Measurements from ENCODE around the gene ABRACL. TPM values are rescaled to one million over a fixed set of nuclear protein-coding genes. Genes with fewer than 3 reads are reported as not detected.
A peak's percentile ranks its signal among the peaks of the same experiment; 100 is the strongest.

Gene ABRACL
- total RNA-seq, 1 donor from 2014 or later, result 66.0 TPM

DNA sequence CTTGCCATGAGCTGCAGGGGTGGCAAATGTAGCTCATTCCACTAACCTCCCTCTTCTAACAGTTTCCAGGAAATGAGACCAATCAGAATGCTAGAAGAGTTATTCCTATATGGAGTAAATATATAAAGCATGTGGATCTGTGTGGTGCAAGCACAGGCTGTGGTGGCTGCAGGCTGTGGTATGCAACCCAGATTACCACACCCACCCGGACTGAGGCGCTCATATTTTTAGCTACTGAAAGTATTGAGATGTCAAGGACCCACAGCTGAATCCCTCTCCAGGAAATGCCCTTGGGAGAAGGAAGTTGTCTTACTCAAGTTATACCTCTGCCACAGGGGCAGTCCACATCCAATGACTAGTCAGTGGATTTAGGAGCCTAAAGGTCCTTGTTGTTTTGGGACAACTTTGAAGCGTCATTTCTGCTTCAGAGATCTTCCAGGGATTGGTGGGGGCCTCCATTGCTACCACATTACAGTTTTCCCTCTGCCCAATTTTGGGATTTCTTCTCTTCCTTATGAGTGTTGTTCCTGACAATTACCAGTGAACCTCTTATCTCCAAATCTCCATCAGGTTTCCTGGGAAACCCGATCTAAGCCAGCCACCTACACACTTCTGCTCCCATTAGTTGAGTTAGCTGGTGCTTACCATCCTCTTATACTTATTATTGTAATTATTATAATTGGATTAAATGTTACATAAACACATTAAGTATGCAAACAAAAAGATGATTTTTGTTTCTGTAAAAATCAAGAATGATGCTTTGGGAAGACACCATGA is 28.4 kb upstream of the ABRACL start:
- Mint-ChIP-seq H3K27ac (ENCODE audit: unreplicated experiment) (no peak overlapping the region), H3K9me3 (ENCODE audit: unreplicated experiment) (peaks cover 2% of the 10 kb centered on the region), H3K4me3 (ENCODE audit: unreplicated experiment) (no peak overlapping the region), H3K4me1 (ENCODE audit: low read depth, unreplicated experiment) (peaks cover 5% of the 10 kb centered on the region), H3K36me3 (ENCODE audit: low read depth, unreplicated experiment) (no peaks in the 10 kb centered on the region), H3K27me3 (ENCODE audit: low read depth, unreplicated experiment) (no peaks in the 10 kb centered on the region)
- H3K9me3 ChIP-seq (ENCODE audit: insufficient read depth, low read depth, low read length), result no peaks in the 10 kb centered on the region
- no peaks in the 10 kb centered on the region for H3K27me3 ChIP-seq (ENCODE audit: insufficient read depth, low read length)
- no peaks in the 10 kb centered on the region for H3K79me2 ChIP-seq (ENCODE audit: insufficient read depth, low read length)
- TF ChIP-seq EZH2 (IDR thresholded peaks at IDR 0.05; ENCODE audit: insufficient read depth, low read length), result no peak
- TF ChIP-seq, protein P1, sequence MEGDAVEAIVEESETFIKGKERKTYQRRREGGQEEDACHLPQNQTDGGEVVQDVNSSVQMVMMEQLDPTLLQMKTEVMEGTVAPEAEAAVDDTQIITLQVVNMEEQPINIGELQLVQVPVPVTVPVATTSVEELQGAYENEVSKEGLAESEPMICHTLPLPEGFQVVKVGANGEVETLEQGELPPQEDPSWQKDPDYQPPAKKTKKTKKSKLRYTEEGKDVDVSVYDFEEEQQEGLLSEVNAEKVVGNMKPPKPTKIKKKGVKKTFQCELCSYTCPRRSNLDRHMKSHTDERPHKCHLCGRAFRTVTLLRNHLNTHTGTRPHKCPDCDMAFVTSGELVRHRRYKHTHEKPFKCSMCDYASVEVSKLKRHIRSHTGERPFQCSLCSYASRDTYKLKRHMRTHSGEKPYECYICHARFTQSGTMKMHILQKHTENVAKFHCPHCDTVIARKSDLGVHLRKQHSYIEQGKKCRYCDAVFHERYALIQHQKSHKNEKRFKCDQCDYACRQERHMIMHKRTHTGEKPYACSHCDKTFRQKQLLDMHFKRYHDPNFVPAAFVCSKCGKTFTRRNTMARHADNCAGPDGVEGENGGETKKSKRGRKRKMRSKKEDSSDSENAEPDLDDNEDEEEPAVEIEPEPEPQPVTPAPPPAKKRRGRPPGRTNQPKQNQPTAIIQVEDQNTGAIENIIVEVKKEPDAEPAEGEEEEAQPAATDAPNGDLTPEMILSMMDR (IDR thresholded peaks at IDR 0.05; ENCODE audit: insufficient read depth, low read depth, low read length), result no peak
- no peak overlapping the region for H3K4me3 ChIP-seq (ENCODE audit: insufficient read depth, low read depth, low read length)
- FAIRE-seq (peak; percentile 20), DNase-seq (ENCODE audit: low read depth) (no peak)
- no peaks in the 10 kb centered on the region for H4K20me1 ChIP-seq (ENCODE audit: insufficient read depth, low read length)
- H3K9ac ChIP-seq (ENCODE audit: low read length), result no peak overlapping the region
- H3K4me1 ChIP-seq (ENCODE audit: insufficient read depth, low read length), result no peaks in the 10 kb centered on the region
- no peak overlapping the region for H2AFZ ChIP-seq (ENCODE audit: low read depth, low read length)
- H3K4me2 ChIP-seq (ENCODE audit: low read length), result no peak overlapping the region
- no peak overlapping the region for H3K27ac ChIP-seq (ENCODE audit: low read depth, low read length)
- H3K36me3 ChIP-seq (ENCODE audit: insufficient read depth, low read length), result no peaks in the 10 kb centered on the region

DNA sequence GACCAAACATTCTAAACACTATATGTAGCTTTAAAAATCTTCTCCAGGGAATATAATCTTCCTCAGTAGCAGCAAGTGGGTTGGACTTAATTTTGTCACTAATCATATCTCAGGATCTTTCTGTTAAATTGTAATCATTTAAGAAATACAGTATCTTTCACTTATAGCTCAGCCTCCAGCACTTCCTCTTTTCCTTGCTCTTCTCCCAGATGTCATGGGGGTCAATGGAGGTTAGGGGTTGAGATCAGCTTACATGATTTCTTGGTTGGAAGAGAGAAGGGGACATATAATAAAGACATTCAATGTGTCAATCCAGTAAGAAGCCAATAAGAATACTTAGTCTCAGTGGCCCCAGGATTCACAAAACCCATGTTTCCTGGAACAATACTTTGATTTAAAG is 24.8 kb upstream of the ABRACL start:
- FAIRE-seq, result no peak
- H2AFZ ChIP-seq (ENCODE audit: low read depth, low read length), result no peak overlapping the region
- no peak overlapping the region for H3K9ac ChIP-seq (ENCODE audit: low read length)
- H3K4me3 ChIP-seq (ENCODE audit: insufficient read depth, low read depth, low read length), result no peak overlapping the region
- no peaks in the 10 kb centered on the region for H3K36me3 ChIP-seq (ENCODE audit: insufficient read depth, low read length)
- no peak overlapping the region for H3K4me3 Mint-ChIP-seq (ENCODE audit: unreplicated experiment)
- no peaks in the 10 kb centered on the region for H3K36me3 Mint-ChIP-seq (ENCODE audit: low read depth, unreplicated experiment)
- no peaks in the 10 kb centered on the region for H3K4me1 ChIP-seq (ENCODE audit: insufficient read depth, low read length)
- no peaks in the 10 kb centered on the region for H4K20me1 ChIP-seq (ENCODE audit: insufficient read depth, low read length)
- no peaks in the 10 kb centered on the region for H3K79me2 ChIP-seq (ENCODE audit: insufficient read depth, low read length)
- no peak overlapping the region for H3K27ac ChIP-seq (ENCODE audit: low read depth, low read length)
- peaks cover 5% of the 10 kb centered on the region for H3K4me1 Mint-ChIP-seq (ENCODE audit: low read depth, unreplicated experiment)
- no peak for DNase-seq (ENCODE audit: low read depth)
- H3K27me3 Mint-ChIP-seq (ENCODE audit: low read depth, unreplicated experiment), result no peaks in the 10 kb centered on the region
- H3K4me2 ChIP-seq (ENCODE audit: low read length), result no peak overlapping the region
- H3K27me3 ChIP-seq (ENCODE audit: insufficient read depth, low read length), result no peaks in the 10 kb centered on the region
- H3K27ac Mint-ChIP-seq (ENCODE audit: unreplicated experiment), result no peak overlapping the region
- no peak for TF ChIP-seq EZH2 (IDR thresholded peaks at IDR 0.05; ENCODE audit: insufficient read depth, low read length)
- TF ChIP-seq, protein P1 (IDR thresholded peaks at IDR 0.05; ENCODE audit: insufficient read depth, low read depth, low read length), result no peak
- H3K9me3 ChIP-seq (ENCODE audit: insufficient read depth, low read depth, low read length), result no peaks in the 10 kb centered on the region
- peaks cover 2% of the 10 kb centered on the region for H3K9me3 Mint-ChIP-seq (ENCODE audit: unreplicated experiment)

DNA sequence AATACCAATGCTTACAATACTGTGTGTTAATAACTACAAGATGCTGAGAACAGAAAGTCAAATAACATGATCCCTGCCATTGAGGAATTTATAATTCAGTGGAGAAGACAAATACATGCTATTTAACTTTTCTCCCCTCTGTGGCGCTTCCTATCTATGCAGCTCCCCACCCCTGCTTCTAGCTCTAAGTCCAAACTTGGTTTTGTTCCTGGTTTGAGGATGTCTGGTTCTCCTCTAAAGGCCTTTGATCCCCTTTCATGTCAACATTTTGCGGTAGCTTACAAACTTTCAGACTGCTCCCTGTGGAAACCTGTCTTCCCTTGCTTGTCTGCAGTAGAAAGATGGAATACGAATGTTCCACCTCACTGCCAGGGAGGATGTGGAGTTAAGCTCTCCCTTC is 22.1 kb upstream of the ABRACL start:
- Mint-ChIP-seq H3K27ac (ENCODE audit: unreplicated experiment) (no peak overlapping the region), H3K4me3 (ENCODE audit: unreplicated experiment) (no peak overlapping the region), H3K36me3 (ENCODE audit: low read depth, unreplicated experiment) (no peaks in the 10 kb centered on the region), H3K9me3 (ENCODE audit: unreplicated experiment) (peaks cover 2% of the 10 kb centered on the region), H3K27me3 (ENCODE audit: low read depth, unreplicated experiment) (no peaks in the 10 kb centered on the region), H3K4me1 (ENCODE audit: low read depth, unreplicated experiment) (no peaks in the 10 kb centered on the region)
- FAIRE-seq, result no peak
- no peaks in the 10 kb centered on the region for H4K20me1 ChIP-seq (ENCODE audit: insufficient read depth, low read length)
- TF ChIP-seq EZH2 (IDR thresholded peaks at IDR 0.05; ENCODE audit: insufficient read depth, low read length), result no peak
- TF ChIP-seq, protein P1 (IDR thresholded peaks at IDR 0.05; ENCODE audit: insufficient read depth, low read depth, low read length), result no peak
- H3K36me3 ChIP-seq (ENCODE audit: insufficient read depth, low read length), result no peaks in the 10 kb centered on the region
- H3K9ac ChIP-seq (ENCODE audit: low read length), result no peak overlapping the region
- no peaks in the 10 kb centered on the region for H3K9me3 ChIP-seq (ENCODE audit: insufficient read depth, low read depth, low read length)
- no peak overlapping the region for H3K4me3 ChIP-seq (ENCODE audit: insufficient read depth, low read depth, low read length)
- no peaks in the 10 kb centered on the region for H3K79me2 ChIP-seq (ENCODE audit: insufficient read depth, low read length)
- H3K4me1 ChIP-seq (ENCODE audit: insufficient read depth, low read length), result no peaks in the 10 kb centered on the region
- no peak for DNase-seq (ENCODE audit: low read depth)
- H3K4me2 ChIP-seq (ENCODE audit: low read length), result no peak overlapping the region
- H2AFZ ChIP-seq (ENCODE audit: low read depth, low read length), result no peak overlapping the region
- no peak overlapping the region for H3K27ac ChIP-seq (ENCODE audit: low read depth, low read length)
- no peaks in the 10 kb centered on the region for H3K27me3 ChIP-seq (ENCODE audit: insufficient read depth, low read length)

Data from astrocyte (in vitro differentiated cells and primary cell).